ENCODE results near the gene ZNF365. TPM values are rescaled to one million over a fixed set of nuclear protein-coding genes. Genes with fewer than 3 reads are reported as not detected.

The ZNF365 gene
- total and polyA plus RNA-seq, 8 donors: 0.27 to 2.9 (median 0.41) TPM

DNA sequence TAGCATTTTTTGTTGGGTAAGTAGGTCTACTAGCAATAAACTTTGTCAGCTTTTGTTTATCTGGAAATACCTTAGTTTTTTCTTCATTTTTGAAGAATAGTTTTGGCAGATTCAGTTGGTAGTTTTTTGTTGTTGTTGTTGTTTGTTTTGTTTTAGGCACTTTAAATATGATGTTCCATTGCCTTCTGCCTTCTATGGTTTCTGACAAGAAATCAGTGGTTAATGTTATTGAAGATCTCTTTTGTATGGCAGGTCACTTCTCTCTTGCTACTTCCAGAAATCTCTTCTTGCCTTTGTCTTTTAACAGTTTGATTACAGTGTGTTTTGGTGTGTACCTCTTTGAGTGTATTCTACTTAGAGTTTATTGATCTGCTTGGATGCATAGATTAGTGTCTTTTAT lies 41.8 kb upstream of the ZNF365 start:
- H3K9me3 ChIP-seq: peaks cover 0 to 9% of the 10 kb centered on the region in 2 donors
- TF ChIP-seq, protein P1, sequence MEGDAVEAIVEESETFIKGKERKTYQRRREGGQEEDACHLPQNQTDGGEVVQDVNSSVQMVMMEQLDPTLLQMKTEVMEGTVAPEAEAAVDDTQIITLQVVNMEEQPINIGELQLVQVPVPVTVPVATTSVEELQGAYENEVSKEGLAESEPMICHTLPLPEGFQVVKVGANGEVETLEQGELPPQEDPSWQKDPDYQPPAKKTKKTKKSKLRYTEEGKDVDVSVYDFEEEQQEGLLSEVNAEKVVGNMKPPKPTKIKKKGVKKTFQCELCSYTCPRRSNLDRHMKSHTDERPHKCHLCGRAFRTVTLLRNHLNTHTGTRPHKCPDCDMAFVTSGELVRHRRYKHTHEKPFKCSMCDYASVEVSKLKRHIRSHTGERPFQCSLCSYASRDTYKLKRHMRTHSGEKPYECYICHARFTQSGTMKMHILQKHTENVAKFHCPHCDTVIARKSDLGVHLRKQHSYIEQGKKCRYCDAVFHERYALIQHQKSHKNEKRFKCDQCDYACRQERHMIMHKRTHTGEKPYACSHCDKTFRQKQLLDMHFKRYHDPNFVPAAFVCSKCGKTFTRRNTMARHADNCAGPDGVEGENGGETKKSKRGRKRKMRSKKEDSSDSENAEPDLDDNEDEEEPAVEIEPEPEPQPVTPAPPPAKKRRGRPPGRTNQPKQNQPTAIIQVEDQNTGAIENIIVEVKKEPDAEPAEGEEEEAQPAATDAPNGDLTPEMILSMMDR (IDR thresholded peaks at IDR 0.05): no peak
- DNase-seq (no peak), ATAC-seq (no peak)
- no peaks in the 10 kb centered on the region for H3K4me1 ChIP-seq
- H3K27me3 ChIP-seq: no peaks in the 10 kb centered on the region
- H3K36me3 ChIP-seq: no peaks in the 10 kb centered on the region
- no peak overlapping the region for H3K4me3 ChIP-seq
- intact Hi-C loops (cut with DNase I): no loop called here
- no peak overlapping the region for H3K27ac ChIP-seq

DNA sequence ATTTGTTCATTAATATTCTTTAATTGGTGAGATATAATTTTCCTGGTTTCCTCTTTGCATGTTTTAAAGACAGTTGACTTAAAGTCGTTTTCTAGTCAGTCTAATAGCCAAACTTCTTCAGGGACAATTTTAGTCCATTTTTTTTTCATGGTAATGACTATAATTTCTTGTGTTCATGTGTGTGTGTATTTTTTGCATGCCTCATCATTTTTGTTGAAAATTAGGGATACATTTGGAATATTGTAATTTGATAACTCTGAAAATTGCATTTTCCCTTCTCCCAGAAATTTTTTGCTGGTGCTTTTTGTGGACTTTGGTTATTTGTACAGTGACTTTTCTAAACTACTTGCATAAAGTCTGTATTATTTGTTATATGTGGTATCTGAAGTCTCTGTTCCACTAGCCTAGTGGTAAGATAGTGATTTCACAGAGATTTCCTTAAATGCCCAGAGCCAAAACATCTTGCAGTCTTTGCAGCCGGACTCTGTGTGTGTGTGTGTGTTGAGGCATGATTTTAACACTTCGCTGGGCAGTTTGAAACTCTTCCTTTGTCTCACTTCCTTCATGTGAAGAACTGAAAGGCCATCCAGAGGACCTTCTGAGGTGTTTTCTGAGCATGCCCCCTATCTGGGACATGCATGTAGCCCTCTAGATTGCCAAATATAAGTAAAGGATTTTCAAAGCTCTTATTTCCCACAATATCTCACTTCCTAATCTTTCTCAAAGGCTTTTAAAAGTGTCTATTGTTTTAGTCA lies 40.9 kb upstream of the ZNF365 start:
- Histone ChIP-seq H3K9me3 (peaks cover 0 to 9% of the 10 kb centered on the region in 2 donors), H3K36me3 (no peaks in the 10 kb centered on the region), H3K27ac (no peak overlapping the region), H3K27me3 (no peaks in the 10 kb centered on the region), H3K4me3 (no peak overlapping the region), H3K4me1 (no peaks in the 10 kb centered on the region)
- intact Hi-C loops (cut with DNase I): no loop called here
- no peak for DNase-seq
- ATAC-seq: no peak
- TF ChIP-seq, protein P1 (IDR thresholded peaks at IDR 0.05): no peak

DNA sequence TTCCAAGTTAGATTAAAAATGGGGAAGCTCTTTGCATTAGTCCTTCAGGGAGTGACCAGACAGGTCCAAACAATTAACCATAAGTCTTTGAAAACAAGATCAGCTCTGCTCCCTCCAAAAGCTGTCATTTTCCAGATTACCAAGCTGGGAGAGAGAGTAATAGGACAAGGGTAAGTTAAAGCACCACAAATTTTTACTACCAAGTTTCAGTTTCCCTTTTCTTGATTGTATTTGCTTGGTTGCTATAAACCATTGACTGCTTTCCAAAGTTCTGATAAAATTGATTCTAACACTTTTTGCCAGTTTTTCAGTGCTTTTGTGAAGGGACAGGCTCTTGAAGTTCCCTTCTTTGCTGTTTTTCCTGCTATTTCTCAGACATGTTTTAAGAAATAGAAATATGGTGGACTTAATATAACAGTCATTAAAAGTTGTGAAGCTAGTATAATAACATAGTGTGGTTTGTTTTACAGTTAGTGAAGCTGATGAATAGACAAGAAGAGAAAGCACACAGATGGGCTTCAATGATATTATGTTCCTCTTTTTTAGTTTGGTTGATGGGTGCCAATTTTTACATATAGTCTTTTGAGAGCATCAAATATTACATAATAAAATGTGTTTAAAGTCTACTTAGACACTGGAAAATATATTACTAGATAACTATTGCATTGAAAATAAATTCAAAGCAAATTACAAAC lies 40.0 kb upstream of the ZNF365 start:
- Histone ChIP-seq H3K9me3 (peaks cover 0 to 9% of the 10 kb centered on the region in 2 donors), H3K4me1 (no peaks in the 10 kb centered on the region), H3K36me3 (no peaks in the 10 kb centered on the region), H3K27me3 (no peaks in the 10 kb centered on the region), H3K27ac (no peak overlapping the region), H3K4me3 (no peak overlapping the region)
- DNase-seq (no peak), ATAC-seq (no peak)
- TF ChIP-seq, protein P1 (IDR thresholded peaks at IDR 0.05): no peak
- intact Hi-C loops (cut with DNase I): no loop called here

DNA sequence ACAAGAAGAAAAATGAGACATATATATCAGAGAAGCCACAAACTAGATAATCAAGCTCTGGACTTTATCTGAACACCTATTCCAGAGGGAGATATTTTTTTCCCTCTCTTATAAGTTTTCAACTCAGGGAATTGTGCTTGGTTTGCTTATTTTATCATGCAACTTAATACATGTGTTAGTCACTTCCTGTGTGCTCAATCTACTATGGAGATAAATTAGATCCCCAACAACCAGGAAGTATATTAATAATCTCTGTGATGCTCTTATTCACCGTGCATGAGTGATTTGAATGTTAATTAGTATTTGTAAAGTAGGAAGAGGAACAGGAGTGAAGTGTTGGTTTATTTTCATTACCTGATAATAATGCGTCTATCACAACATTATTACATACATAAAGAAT lies 38.8 kb upstream of the ZNF365 start:
- no peaks in the 10 kb centered on the region for H3K36me3 ChIP-seq
- H3K27me3 ChIP-seq: no peaks in the 10 kb centered on the region
- intact Hi-C loops (cut with DNase I): no loop called here
- H3K27ac ChIP-seq: no peak overlapping the region
- peaks cover 0 to 16% of the 10 kb centered on the region in 2 donors for H3K9me3 ChIP-seq
- H3K4me1 ChIP-seq: no peaks in the 10 kb centered on the region
- DNase-seq: no peak
- H3K4me3 ChIP-seq: no peak overlapping the region
- TF ChIP-seq, protein P1 (IDR thresholded peaks at IDR 0.05): no peak
- no peak for ATAC-seq

DNA sequence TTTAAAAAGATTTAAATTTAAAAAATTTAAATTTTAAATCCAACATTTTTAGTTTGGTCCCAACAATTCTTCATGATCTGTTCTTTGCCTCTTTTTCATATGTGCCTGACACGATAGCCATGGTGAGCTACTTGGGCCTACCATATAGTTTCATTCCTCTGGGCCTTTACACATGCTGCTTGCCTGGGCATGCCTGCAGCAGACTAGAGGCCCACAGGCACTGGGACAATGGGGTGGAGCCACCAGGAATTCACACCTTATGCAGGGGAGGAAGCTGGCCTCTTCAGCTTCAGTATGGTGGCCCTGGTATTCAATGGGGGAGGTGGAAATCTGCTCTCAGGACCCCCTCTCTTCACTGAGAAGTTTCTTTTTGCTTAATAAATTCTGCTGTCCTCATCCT lies 37.8 kb upstream of the ZNF365 start:
- no peak overlapping the region for H3K4me3 ChIP-seq
- TF ChIP-seq, protein P1 (IDR thresholded peaks at IDR 0.05): no peak
- H3K27me3 ChIP-seq: no peaks in the 10 kb centered on the region
- ATAC-seq: no peak
- no peaks in the 10 kb centered on the region for H3K4me1 ChIP-seq
- H3K9me3 ChIP-seq: peaks cover 0 to 27% of the 10 kb centered on the region in 2 donors
- intact Hi-C loops (cut with DNase I): no loop called here
- DNase-seq: no peak
- no peak overlapping the region for H3K27ac ChIP-seq
- H3K36me3 ChIP-seq: no peaks in the 10 kb centered on the region
